T-helper 17 cell (primary cell): Measurements from ENCODE around the gene SOX2. TPM values are rescaled to one million over a fixed set of nuclear protein-coding genes. Genes with fewer than 3 reads are reported as not detected.

Experiments used
- ATAC-seq: fragments of 150-1000 bp; cut with Tn5 transposase; 2 replicates; pipeline ENCODE4 v1.10.0; 2021; ENCODE audit warnings: mild to moderate bottlenecking, moderate library complexity
- DNase-seq, 3 donors: peaks; one replicate each; pipeline versions ENCODE4 v3.0.0 to v3.0.0-alpha.2; 2020 to 2021
- H3K9me3 ChIP-seq: one replicate; pipeline ENCODE4 v1.7.0; 2013; ENCODE audit warnings: low read length, mild to moderate bottlenecking; ENCODE audit not compliant: control insufficient read depth, poor library complexity, severe bottlenecking
- H3K27ac Mint-ChIP-seq: one replicate; pipeline ENCODE4 v1.8.0; 2022; ENCODE audit warnings: mild to moderate bottlenecking, moderate library complexity, mixed read lengths
- H3K27me3 Mint-ChIP-seq: one replicate; pipeline ENCODE4 v1.8.0; 2022; ENCODE audit warnings: mixed read lengths
- H3K36me3 Mint-ChIP-seq: one replicate; pipeline ENCODE4 v1.8.0; 2022; ENCODE audit warnings: low read depth, mixed read lengths
- H3K4me1 Mint-ChIP-seq: one replicate; pipeline ENCODE4 v1.8.0; 2022; ENCODE audit warnings: mild to moderate bottlenecking, mixed read lengths
- H3K4me3 Mint-ChIP-seq: one replicate; pipeline ENCODE4 v1.8.0; 2022; ENCODE audit warnings: mild to moderate bottlenecking, moderate library complexity, mixed read lengths
- total RNA-seq, 4 donors: library from RNA in 2 of 4; stranded (reverse) in 2 of 4; gene quantifications; one replicate each; pipeline ENCODE4 v1.2.3 and lab custom pipeline; 2022 to 2026

SOX2 gene
- total RNA-seq, 2 donors from 2014 or later, result not detected

DNA sequence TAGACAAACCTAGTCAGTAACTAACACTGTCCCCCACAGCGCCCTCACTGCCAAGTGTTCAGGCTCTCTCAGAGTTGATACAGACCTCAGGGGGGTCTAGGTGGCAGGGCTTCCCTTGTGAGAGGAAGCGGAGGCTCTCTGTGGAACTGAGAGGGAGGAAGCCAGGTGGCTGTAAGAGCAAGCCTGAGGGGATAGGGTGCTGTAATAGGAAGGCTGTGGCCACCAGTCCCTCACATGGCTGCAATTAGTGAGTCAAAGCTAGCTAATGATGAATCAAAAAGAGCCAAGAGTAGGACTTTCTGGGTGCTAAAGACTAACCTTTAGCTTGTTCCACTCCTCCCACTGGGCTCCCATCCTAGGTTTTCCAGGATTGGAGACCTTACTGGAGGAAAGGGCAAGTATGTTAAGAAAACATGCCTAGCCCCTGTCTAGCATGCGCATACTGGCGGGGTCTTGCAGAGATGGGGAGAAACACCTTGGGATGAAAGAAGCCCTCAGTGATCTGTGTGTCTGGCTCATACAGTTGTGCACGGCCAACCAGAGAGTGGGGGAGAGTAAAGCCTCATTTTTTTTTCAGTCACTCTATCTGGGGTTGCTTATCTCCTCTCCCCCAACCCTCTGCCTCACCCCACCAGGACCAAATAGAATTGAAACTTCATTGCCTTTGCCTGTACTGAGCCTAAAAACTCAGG is 13.3 kb upstream of the SOX2 start:
- H3K9me3 ChIP-seq, result peaks cover 4% of the 10 kb centered on the region
- no peak overlapping the region for H3K27ac Mint-ChIP-seq
- H3K4me3 Mint-ChIP-seq, result no peak overlapping the region
- ATAC-seq, result no peak
- H3K4me1 Mint-ChIP-seq, result peaks cover 12% of the 10 kb centered on the region
- H3K36me3 Mint-ChIP-seq, result peaks cover 4% of the 10 kb centered on the region
- peaks cover 77% of the 10 kb centered on the region for H3K27me3 Mint-ChIP-seq
- no peak for DNase-seq

GRCh38 chr3:181699171-181699903 is 12.4 kb upstream of the SOX2 start:
- H3K27ac Mint-ChIP-seq, result no peak overlapping the region
- no peak for DNase-seq
- peaks cover 79% of the 10 kb centered on the region for H3K27me3 Mint-ChIP-seq
- H3K4me1 Mint-ChIP-seq, result peaks cover 12% of the 10 kb centered on the region
- ATAC-seq, result no peak
- no peak overlapping the region for H3K4me3 Mint-ChIP-seq
- peaks cover 4% of the 10 kb centered on the region for H3K36me3 Mint-ChIP-seq
- H3K9me3 ChIP-seq, result peaks cover 4% of the 10 kb centered on the region

DNA sequence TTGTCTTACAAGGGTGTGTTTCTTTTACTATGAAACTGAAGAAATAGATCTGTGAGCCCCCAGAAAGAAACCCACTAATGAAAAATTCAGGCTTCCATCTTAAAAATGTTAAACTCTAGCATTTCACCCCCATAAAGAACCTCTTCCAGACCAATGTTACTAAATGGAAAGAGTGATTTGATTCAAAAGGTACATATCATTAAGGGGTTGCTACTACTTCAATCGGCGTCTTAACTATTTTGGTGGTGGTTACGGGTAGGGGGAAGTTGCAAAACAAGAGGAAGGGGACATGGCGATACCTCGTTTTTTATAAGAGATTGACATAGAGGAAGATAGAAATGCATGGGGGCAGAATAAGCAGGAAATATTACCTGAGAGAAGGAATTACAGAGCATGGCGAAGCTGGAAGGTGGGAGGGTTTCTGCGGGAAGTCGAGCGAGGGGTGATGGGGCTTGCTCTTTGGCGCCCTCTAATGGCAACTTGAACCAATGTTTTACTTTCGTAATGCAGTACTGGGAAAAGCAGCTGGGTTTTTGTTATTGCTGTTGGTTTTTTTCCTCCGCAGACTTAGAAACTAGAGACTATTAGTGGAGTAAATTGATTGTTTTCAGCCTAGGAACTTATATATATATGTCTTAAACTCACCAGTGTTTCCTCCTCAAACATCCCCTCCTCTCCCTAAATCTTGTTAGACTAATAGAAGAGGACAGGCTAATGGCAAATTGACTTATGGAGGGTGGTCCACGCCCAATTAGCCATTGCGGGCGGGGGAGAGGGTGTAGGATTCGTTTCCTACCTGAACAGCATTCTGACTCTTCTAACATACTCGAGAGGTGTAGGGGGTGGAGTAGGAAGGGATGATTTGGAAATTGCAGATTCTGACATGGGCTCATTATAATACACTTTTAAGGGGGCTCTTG is 11.3 kb upstream of the SOX2 start:
- Mint-ChIP-seq H3K36me3 (peaks cover 4% of the 10 kb centered on the region), H3K4me1 (peaks cover 12% of the 10 kb centered on the region), H3K27me3 (peaks cover 83% of the 10 kb centered on the region), H3K27ac (no peak overlapping the region), H3K4me3 (peak overlapping the region; percentile 22)
- DNase-seq (peak in 1 of 3 donors; percentile 16), ATAC-seq (peak; percentile 74)
- peaks cover 4% of the 10 kb centered on the region for H3K9me3 ChIP-seq

- ATAC-seq, result no peak
- Mint-ChIP-seq H3K27ac (no peak overlapping the region), H3K27me3 (peaks cover 82% of the 10 kb centered on the region), H3K4me3 (no peak overlapping the region), H3K36me3 (peaks cover 4% of the 10 kb centered on the region), H3K4me1 (peaks cover 12% of the 10 kb centered on the region)
- DNase-seq, result no peak
- peaks cover 4% of the 10 kb centered on the region for H3K9me3 ChIP-seq
Measured at GRCh38 chr3:181701096-181701495, 10.6 kb upstream of the SOX2 start.

DNA sequence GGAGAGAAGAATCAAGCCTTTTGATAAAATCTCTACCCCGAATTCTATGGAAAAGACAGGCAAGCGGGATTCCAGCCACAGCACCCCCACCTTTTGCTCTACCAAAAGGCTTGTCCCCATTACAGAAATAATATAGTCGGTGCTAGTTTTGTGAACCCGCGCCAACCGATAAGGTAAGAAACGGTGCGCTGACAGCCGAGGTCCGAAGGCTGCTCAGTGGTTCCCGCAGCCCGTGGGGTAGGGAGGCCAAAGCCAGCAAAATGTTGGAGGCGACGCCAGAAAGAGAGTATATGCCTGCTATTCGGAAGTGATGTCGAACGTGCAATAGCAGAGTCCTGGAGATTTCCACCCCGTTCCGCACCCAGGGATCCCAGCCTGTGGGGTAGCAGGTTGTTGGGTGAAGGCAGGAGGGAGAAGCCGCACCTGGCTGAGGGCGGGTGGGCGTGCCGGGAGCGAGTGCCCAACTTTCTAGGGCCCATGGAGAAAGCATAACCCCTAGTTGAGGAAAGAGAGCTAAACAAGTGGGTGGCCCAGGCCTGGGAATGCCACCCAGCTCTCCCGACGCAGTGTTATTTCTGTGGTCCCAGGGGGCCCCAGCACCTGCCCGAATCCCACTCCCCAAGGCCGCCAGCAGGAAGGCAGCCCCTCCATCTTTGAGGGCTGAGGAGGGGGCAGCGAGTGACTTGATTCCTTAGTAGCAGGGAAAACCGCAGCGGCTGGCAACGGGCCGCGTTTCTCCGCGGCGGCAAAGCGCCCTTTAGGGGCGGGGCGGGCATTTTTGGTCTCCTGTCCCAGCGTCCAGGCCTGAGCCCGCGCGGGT is 7.9 kb upstream of the SOX2 start:
- ATAC-seq, result no peak
- Mint-ChIP-seq H3K4me3 (peak overlapping the region; percentile 22), H3K36me3 (no peaks in the 10 kb centered on the region), H3K27ac (peak overlapping the region; percentile 56), H3K27me3 (peaks cover 74% of the 10 kb centered on the region), H3K4me1 (peaks cover 9% of the 10 kb centered on the region)
- peaks cover 4% of the 10 kb centered on the region for H3K9me3 ChIP-seq
- DNase-seq, result no peak

DNA sequence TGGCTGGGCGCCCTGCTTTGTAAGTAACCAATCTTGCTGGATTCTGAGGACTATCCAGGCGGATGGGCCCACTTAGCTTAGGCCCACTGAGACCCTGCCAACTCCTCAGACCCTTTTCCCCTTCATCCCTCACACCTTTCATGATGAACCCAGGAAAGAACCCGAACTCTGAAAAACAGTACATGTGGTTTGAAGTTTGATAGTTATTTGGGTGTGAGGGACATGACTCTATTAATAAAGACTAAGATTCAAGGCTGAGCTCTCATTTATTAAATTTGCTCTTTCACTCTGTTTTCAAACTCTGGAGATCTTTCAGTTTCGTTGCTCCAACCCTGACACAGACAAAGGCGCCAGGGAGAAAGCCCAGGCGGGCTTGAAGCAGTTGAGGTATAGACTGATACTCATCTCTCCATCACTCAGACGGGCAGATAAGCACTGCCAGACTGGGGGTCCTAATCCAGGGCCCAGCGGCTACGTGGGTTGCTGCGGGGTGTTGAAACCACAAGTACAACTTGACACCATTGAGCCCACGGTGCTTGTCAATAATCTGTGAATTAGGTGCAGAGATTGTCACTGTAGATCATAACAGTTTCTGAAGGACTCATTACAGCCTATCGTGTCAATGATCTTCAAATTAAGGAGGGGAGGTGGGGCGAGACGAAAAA is 7.2 kb upstream of the SOX2 start:
- DNase-seq, result no peak
- Mint-ChIP-seq H3K36me3 (no peaks in the 10 kb centered on the region), H3K27me3 (peaks cover 69% of the 10 kb centered on the region), H3K27ac (no peak overlapping the region), H3K4me3 (no peak overlapping the region), H3K4me1 (peaks cover 10% of the 10 kb centered on the region)
- ATAC-seq, result no peak
- peaks cover 4% of the 10 kb centered on the region for H3K9me3 ChIP-seq

DNA sequence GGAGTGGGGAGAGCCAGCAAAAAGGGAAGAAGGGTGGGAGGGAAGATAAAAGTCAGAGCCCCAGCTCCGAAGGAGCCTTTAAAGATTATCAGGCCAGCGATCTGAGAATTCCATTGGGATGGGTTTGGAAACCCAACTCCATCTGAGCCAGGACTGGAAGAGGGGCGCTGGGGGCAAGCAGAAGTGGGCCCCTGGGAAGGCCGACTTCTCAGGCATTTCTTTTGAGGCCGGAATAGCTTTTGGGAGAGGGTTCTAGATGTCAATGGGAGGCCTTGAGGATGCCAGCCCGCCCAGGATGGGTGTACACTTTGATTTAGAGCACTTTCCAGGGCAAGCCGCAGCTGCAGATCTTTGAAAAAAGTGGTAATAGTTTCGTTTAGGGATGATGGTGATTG is 6.6 kb upstream of the SOX2 start:
- H3K9me3 ChIP-seq, result peaks cover 9% of the 10 kb centered on the region
- no peak for ATAC-seq
- peaks cover 73% of the 10 kb centered on the region for H3K27me3 Mint-ChIP-seq
- peaks cover 5% of the 10 kb centered on the region for H3K36me3 Mint-ChIP-seq
- H3K4me1 Mint-ChIP-seq, result peaks cover 15% of the 10 kb centered on the region
- H3K27ac Mint-ChIP-seq, result no peak overlapping the region
- H3K4me3 Mint-ChIP-seq, result peak overlapping the region; percentile 2
- no peak for DNase-seq

- peaks cover 6% of the 10 kb centered on the region for H3K4me1 Mint-ChIP-seq
- no peak overlapping the region for H3K27ac Mint-ChIP-seq
- no peak for ATAC-seq
- peaks cover 5% of the 10 kb centered on the region for H3K36me3 Mint-ChIP-seq
- DNase-seq, result no peak
- peaks cover 56% of the 10 kb centered on the region for H3K27me3 Mint-ChIP-seq
- peaks cover 5% of the 10 kb centered on the region for H3K9me3 ChIP-seq
- H3K4me3 Mint-ChIP-seq, result no peak overlapping the region
Measured at GRCh38 chr3:181707980-181708379, 3.7 kb upstream of the SOX2 start.

DNA sequence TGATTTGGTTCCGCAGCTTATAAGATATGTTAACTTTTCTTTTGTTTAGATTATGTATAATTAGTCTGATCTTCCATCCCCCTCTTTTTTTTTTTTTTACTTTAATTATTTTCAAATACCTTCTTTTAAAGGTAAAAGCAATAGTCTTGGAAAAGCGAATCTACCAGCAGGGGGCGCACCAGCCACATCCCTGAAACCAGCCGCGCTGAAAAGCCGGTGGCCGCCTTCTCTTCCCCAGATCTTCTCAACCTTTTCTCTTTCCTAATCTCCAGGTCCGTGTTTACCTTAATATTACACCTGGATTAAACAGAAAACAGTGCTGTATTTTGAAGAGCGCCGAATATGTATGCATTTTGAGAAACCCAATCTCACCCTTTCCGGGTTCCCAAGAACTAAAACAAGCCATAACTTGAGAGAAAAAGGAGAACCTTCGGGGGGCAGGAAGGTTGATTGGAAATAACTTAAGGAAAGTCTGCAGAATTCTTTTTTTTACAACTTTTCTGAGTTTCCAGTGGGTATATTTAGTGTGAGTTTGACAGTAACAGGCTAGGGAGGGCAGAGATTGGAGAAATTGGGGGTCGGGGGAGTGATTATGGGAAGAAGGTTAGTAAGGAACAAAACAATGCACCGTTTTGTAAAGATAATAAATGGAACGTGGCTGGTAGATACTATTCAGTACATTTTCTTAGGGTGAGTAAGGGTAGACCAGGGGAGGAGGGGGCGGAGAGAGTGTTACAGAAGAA is 2.0 kb upstream of the SOX2 start:
- Mint-ChIP-seq H3K27ac (peak overlapping the region; percentile 6), H3K27me3 (peaks cover 56% of the 10 kb centered on the region), H3K36me3 (peaks cover 5% of the 10 kb centered on the region), H3K4me1 (peaks cover 6% of the 10 kb centered on the region), H3K4me3 (peak overlapping the region; percentile 70)
- ATAC-seq, result no peak
- H3K9me3 ChIP-seq, result peaks cover 5% of the 10 kb centered on the region
- peak; percentile 20 to 39 (median 30) for DNase-seq

DNA sequence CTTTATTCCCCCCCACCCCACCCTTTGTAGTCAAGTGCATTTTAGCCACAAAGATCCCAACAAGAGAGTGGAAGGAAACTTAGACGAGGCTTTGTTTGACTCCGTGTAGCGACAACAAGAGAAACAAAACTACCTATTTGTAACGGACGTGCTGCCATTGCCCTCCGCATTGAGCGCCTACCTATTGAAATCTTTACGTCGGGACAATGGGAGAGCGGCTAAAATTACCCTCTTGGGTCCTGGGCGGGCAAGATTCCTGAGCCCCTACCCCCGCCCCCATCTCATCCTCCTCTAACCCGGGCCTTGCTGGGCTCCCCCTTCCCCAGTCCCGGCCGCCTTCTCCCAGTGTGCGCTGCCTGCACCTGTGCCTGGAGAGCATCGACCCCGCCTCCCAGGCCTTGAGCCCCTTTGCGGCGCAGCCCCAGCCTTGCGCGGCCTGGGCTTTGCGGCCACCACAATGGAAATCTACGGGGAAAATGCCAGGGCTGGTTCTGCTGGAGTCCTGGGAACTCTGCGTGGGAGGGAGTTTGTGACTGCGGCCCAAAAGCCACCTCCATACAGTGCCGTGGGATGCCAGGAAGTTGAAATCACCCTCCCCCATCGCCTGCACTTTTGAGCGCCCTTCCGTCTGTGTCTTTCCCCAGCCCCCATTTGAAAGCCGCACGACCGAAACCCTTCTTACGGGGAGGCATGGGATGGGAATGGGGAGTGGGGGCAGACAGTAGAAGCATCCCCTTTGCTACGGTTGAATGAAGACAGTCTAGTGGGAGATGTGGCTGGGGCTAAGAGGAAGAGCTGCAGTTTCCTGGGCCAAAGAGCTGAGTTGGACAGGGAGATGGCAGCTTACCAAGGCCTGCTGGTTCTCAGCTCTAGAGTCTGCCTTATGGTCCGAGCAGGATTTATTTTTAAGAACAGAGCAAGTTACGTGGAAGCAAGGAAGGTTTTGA is 1.1 kb upstream of the SOX2 start:
- H3K4me3 Mint-ChIP-seq, result no peak overlapping the region
- ATAC-seq (no peak), DNase-seq (no peak)
- H3K27ac Mint-ChIP-seq, result no peak overlapping the region
- peaks cover 6% of the 10 kb centered on the region for H3K4me1 Mint-ChIP-seq
- peaks cover 5% of the 10 kb centered on the region for H3K9me3 ChIP-seq
- H3K27me3 Mint-ChIP-seq, result peaks cover 52% of the 10 kb centered on the region
- H3K36me3 Mint-ChIP-seq, result peaks cover 5% of the 10 kb centered on the region

DNA sequence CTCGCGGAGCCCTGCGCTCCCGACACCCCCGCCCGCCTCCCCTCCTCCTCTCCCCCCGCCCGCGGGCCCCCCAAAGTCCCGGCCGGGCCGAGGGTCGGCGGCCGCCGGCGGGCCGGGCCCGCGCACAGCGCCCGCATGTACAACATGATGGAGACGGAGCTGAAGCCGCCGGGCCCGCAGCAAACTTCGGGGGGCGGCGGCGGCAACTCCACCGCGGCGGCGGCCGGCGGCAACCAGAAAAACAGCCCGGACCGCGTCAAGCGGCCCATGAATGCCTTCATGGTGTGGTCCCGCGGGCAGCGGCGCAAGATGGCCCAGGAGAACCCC is 464 bp downstream of the SOX2 start:
- Mint-ChIP-seq H3K27me3 (peaks cover 52% of the 10 kb centered on the region), H3K4me3 (peak overlapping the region; percentile 50), H3K36me3 (peaks cover 6% of the 10 kb centered on the region), H3K4me1 (peaks cover 6% of the 10 kb centered on the region), H3K27ac (no peak overlapping the region)
- H3K9me3 ChIP-seq, result peaks cover 5% of the 10 kb centered on the region
- DNase-seq (no peak), ATAC-seq (no peak)
